K562 (cell line): ENCODE results near the gene ASPG. TPM values are rescaled to one million over a fixed set of nuclear protein-coding genes. Genes with fewer than 3 reads are reported as not detected.

ENCODE experiments used
- ATAC-seq: fragments of 200-7000 bp; cut with Tn5 transposase; 3 replicates; pipeline ENCODE4 v1.9.1; 2020; ENCODE audit warnings: moderate library complexity
- BruUV-seq: library from RNA; stranded (reverse); fragments of 400-500 nt; replicated peaks from 2 replicates; lab custom pipeline; 2021; lab: Mats Ljungman, UMichigan
- CTCF ChIA-PET: fragments of 300-600 bp; formaldehyde crosslinking; extraction: SDS; loops from one replicate; lab custom pipeline; 2021; ENCODE audit warnings: low intra/inter-chr PET ratio; lab: Yijun Ruan, JAX
- POLR2A ChIA-PET: fragments of 300-600, 350-650 bp; sonication (Branson Sonifier 250); formaldehyde crosslinking; extraction: SDS; loops from one replicate; lab custom pipeline; 2021; ENCODE audit warnings: antibody characterized with exemption, inconsistent platforms; lab: Yijun Ruan, JAX
- DNase-seq, 4 experiments: peaks; one replicate each; pipeline versions ENCODE4 v3.0.0 to v3.0.0-alpha.2; 2011 to 2018; ENCODE audit warnings: low spot score in 3 of 4, mixed read lengths in 3 of 4; ENCODE audit errors: extremely low read depth in 1 of 4
- FAIRE-seq: peaks from 2 replicates; lab custom pipeline; 2011; peaks lifted over from hg19 to GRCh38; lab: Jason Lieb, UNC
- H2AFZ ChIP-seq: 2 replicates; pipeline ENCODE4 v1.6.0; 2011; ENCODE audit warnings: low read depth, low read length, control low read depth, inconsistent platforms
- H3K27ac ChIP-seq: fragments of 200-600 bp; 3 replicates; pipeline ENCODE4 v1.8.0; 2011; ENCODE audit warnings: low read depth, mild to moderate bottlenecking, control low read depth, inconsistent platforms, low read length, moderate library complexity, mixed read lengths; ENCODE audit errors: extremely low read depth
- H3K27me3 ChIP-seq, 2 experiments: fragments of 300-600 bp in 1 of 2; 2 replicates in 1 of 2; 3 replicates in 1 of 2; pipeline versions ENCODE4 v1.6.0 to v1.8.0; 2011; ENCODE audit warnings: inconsistent platforms in 2 of 2, low read length in 2 of 2, mild to moderate bottlenecking in 1 of 2, mixed read lengths in 1 of 2, moderate library complexity in 1 of 2; ENCODE audit not compliant: control insufficient read depth in 2 of 2, insufficient read depth in 2 of 2
- H3K36me3 ChIP-seq: fragments of 300-600 bp; 3 replicates; pipeline ENCODE4 v1.8.0; 2011; ENCODE audit warnings: mild to moderate bottlenecking, low read length, inconsistent platforms; ENCODE audit not compliant: control insufficient read depth, insufficient read depth
- H3K4me1 ChIP-seq, 2 experiments: fragments of 200-600 bp in 1 of 2; replicated peaks in 1 of 2; 2 replicates in 1 of 2; 3 replicates in 1 of 2; pipeline versions ENCODE4 v1.5.1 to v1.8.0; 2011; ENCODE audit warnings: inconsistent platforms in 2 of 2, low read length in 2 of 2, mild to moderate bottlenecking in 1 of 2, mixed read lengths in 1 of 2, moderate library complexity in 1 of 2; ENCODE audit not compliant: control insufficient read depth in 2 of 2, insufficient read depth in 2 of 2
- H3K4me2 ChIP-seq: 2 replicates; pipeline ENCODE4 v1.6.1; 2011; ENCODE audit warnings: low read length, control low read depth, inconsistent platforms, mixed read lengths; ENCODE audit not compliant: insufficient read depth
- H3K4me3 ChIP-seq: fragments of 200-600 bp; sonication (generic), shearing (Covaris generic); 2 replicates; pipeline ENCODE4 v1.5.1; 2016; ENCODE audit warnings: control low read depth, inconsistent platforms
- H3K79me2 ChIP-seq: fragments of 200-600 bp; 3 replicates; pipeline ENCODE4 v1.8.0; 2011; ENCODE audit warnings: low read length, inconsistent platforms; ENCODE audit not compliant: control insufficient read depth, insufficient read depth
- H3K9ac ChIP-seq, 2 experiments: 2 replicates each; pipeline versions ENCODE4 v1.6.0 to v1.6.1; 2011; ENCODE audit warnings: low read depth in 2 of 2, low read length in 2 of 2, control low read depth in 1 of 2, inconsistent platforms in 1 of 2, mild to moderate bottlenecking in 1 of 2, mixed read lengths in 1 of 2; ENCODE audit not compliant: insufficient read depth in 1 of 2
- H3K9me1 ChIP-seq: one replicate; pipeline ENCODE4 v1.6.0; 2011; ENCODE audit warnings: inconsistent platforms, mild to moderate bottlenecking, low read length, moderate library complexity; ENCODE audit not compliant: control insufficient read depth, insufficient read depth
- H3K9me3 ChIP-seq: replicated peaks from 2 replicates; pipeline ENCODE4 v1.5.1; 2011; ENCODE audit warnings: low read depth, low read length, inconsistent platforms; ENCODE audit not compliant: control insufficient read depth, insufficient read depth
- H4K20me1 ChIP-seq: replicated peaks from 2 replicates; pipeline ENCODE4 v1.6.1; 2011; ENCODE audit warnings: low read length, inconsistent platforms, mixed read lengths; ENCODE audit not compliant: control insufficient read depth, insufficient read depth
- ARID2 ChIP-seq: fragments of 450-650 bp; IDR thresholded peaks from 2 replicates; pipeline ENCODE4 v1.6.1; 2017; ENCODE audit warnings: antibody characterized with exemption, mild to moderate bottlenecking
- ATF7 ChIP-seq: fragments of 450-650 bp; IDR thresholded peaks from 2 replicates; pipeline ENCODE4 v1.7.1; 2014; ENCODE audit warnings: mild to moderate bottlenecking, moderate library complexity
- MTA3 ChIP-seq: fragments of 450-650 bp; formaldehyde crosslinking; IDR thresholded peaks from 2 replicates; pipeline ENCODE4 v1.6.1; 2017; ENCODE audit warnings: mild to moderate bottlenecking, borderline replicate concordance
- SRF ChIP-seq, 2 experiments: fragments of 250-450, 450-650 bp in 1 of 2; sonication (Bioruptor Pico) in 1 of 2; sonication (generic) in 1 of 2; formaldehyde crosslinking; IDR thresholded peaks; 2 replicates each; pipeline versions ENCODE4 v1.5.0 to v1.5.1; 2020 to 2022; ENCODE audit warnings: mild to moderate bottlenecking in 1 of 2, missing genetic modification reagents in 1 of 2
- WHSC1 ChIP-seq: IDR thresholded peaks from one replicate; pipeline ENCODE4 v1.6.1; 2012; ENCODE audit warnings: low read length, control low read depth, inconsistent platforms
- ZNF175 ChIP-seq: fragments of 200-800 bp; sonication (Bioruptor generic); IDR thresholded peaks from 2 replicates; pipeline ENCODE4 v1.6.1; 2016; ENCODE audit warnings: low read depth, mild to moderate bottlenecking, missing genetic modification characterization, missing compliant biosample characterization
- WGBS: fragments of 100-300 bp; shearing (Covaris generic); methylation state at CpG from one replicate; pipeline ENCODE4 v1.1.6; 2016; ENCODE audit warnings: low coverage, mixed read lengths; ENCODE audit not compliant: insufficient coverage; ENCODE audit errors: missing lambda C conversion rate; 5-methylcytosine and 5-hydroxymethylcytosine counted together
- in situ Hi-C: fragments of 300-500 bp; cut with MboI; formaldehyde crosslinking; loops from 4 replicates; pipeline ENCODE4 v1.15.0; 2018; ENCODE audit warnings: inconsistent platforms, mixed read lengths
- intact Hi-C: fragments of 100-400 bp; cut with micrococcal nuclease; formaldehyde crosslinking; loops from 2 replicates; pipeline ENCODE4 v1.14.2; 2022
- polyA plus RNA-seq, 8 experiments: library from polyadenylated mRNA; depleted of rRNA in 4 of 8; stranded (reverse) in 5 of 8; unstranded in 3 of 8; fragments of >200 nt; fragmentation: Nextera tagmentation in 2 of 8; fragmentation: Illumina TruSeq in 1 of 8; extraction: Ambion mirVana in 2 of 8; extraction: Trizol in 1 of 8; gene quantifications; 2 replicates each; pipeline versions ENCODE4 v1.2.1 to v1.2.3, GENCODE V29; 2011 to 2014; ENCODE audit warnings: inconsistent platforms in 1 of 8, missing spikeins in 1 of 8
- total RNA-seq, 7 experiments: library from RNA; depleted of rRNA in 6 of 7; stranded (reverse); fragments of >200 nt in 6 of 7; fragmentation: Illumina TruSeq in 2 of 7; extraction: Trizol in 2 of 7; gene quantifications; 2 replicates each; pipeline versions ENCODE4 v1.2.1 to v1.2.3, GENCODE V29; 2011 to 2021; ENCODE audit warnings: low replicate concordance in 1 of 7
- TF ChIP-seq, protein P1 (sequence below): fragments of 450-650 bp; formaldehyde crosslinking; IDR thresholded peaks from 2 replicates; pipeline ENCODE4 v1.4.0; 2022; ENCODE audit warnings: missing genetic modification characterization
- TF ChIP-seq, protein P2 (sequence below): fragments of 250-450 bp; sonication (Bioruptor Pico); IDR thresholded peaks from 2 replicates; pipeline ENCODE4 v1.6.1; 2021; ENCODE audit warnings: mild to moderate bottlenecking
- TF ChIP-seq, protein P3 (sequence below): fragments of 450-650 bp; IDR thresholded peaks from 2 replicates; pipeline ENCODE4 v1.6.1; 2017; ENCODE audit warnings: mild to moderate bottlenecking, moderate library complexity

ASPG gene
- total and polyA plus RNA-seq, 9 of the 15 experiments (the other 6 are each of a cell fraction or from before 2014, with no cell fraction given): 0.18 TPM; not detected in 8

DNA sequence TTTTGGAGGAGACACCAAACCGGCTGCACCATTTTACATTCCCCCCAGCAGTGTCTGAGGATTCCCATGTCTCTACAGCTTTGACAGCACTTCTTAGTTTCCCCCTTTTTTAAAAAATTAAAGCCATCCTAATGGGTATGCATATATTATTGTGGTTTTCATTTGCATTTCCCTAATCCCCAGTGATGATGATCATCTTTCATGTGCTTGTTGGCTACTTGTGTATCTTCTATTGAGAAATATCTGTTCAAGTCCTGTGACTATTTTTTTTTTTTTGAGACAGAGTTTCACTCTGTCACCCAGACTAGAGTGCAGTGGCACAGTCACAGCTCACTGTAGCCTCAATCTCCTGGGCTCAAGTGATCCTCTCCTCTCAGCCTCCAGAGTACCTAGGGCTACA lies 23.2 kb upstream of the ASPG start:
- H3K4me3 ChIP-seq: no peak overlapping the region
- DNase-seq (no peak), FAIRE-seq (no peak), ATAC-seq (no peak)
- 0% methylated on average over 1 of the region's 1 CpG for WGBS
- CTCF ChIA-PET: no interaction called here
- H3K27me3 ChIP-seq: no peaks in the 10 kb centered on the region; a peak in 1 of 5 replicates
- in situ Hi-C loops: no loop called here
- H3K4me1 ChIP-seq: no peaks in the 10 kb centered on the region
- intact Hi-C loops: no loop called here
- H3K27ac ChIP-seq: no peak overlapping the region
- no peaks in the 10 kb centered on the region for H3K36me3 ChIP-seq
- BruUV-seq: no TSS peak
- TF ChIP-seq, protein P1, sequence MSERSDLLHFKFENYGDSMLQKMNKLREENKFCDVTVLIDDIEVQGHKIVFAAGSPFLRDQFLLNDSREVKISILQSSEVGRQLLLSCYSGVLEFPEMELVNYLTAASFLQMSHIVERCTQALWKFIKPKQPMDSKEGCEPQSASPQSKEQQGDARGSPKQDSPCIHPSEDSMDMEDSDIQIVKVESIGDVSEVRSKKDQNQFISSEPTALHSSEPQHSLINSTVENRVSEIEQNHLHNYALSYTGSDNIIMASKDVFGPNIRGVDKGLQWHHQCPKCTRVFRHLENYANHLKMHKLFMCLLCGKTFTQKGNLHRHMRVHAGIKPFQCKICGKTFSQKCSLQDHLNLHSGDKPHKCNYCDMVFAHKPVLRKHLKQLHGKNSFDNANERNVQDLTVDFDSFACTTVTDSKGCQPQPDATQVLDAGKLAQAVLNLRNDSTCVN: no peak
- TF ChIP-seq, protein P2, sequence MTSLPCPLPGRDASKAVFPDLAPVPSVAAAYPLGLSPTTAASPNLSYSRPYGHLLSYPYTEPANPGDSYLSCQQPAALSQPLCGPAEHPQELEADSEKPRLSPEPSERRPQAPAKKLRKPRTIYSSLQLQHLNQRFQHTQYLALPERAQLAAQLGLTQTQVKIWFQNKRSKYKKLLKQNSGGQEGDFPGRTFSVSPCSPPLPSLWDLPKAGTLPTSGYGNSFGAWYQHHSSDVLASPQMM (CRISPR knock-in tag): no peak
- TF ChIP-seq, protein P3, sequence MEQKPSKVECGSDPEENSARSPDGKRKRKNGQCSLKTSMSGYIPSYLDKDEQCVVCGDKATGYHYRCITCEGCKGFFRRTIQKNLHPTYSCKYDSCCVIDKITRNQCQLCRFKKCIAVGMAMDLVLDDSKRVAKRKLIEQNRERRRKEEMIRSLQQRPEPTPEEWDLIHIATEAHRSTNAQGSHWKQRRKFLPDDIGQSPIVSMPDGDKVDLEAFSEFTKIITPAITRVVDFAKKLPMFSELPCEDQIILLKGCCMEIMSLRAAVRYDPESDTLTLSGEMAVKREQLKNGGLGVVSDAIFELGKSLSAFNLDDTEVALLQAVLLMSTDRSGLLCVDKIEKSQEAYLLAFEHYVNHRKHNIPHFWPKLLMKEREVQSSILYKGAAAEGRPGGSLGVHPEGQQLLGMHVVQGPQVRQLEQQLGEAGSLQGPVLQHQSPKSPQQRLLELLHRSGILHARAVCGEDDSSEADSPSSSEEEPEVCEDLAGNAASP: no peak
- no peak for TF ChIP-seq ATF7
- no peak for TF ChIP-seq SRF (CRISPR knock-in tag; IDR thresholded peaks at IDR 0.05)
- TF ChIP-seq MTA3: no peak
- TF ChIP-seq ZNF175: no peak
- TF ChIP-seq ARID2: no peak
- no peak for TF ChIP-seq WHSC1
- no peak overlapping the region for H2AFZ ChIP-seq
- no peaks in the 10 kb centered on the region for H3K9me3 ChIP-seq
- H3K9me1 ChIP-seq: no peaks in the 10 kb centered on the region
- no peaks in the 10 kb centered on the region for H3K79me2 ChIP-seq
- POLR2A ChIA-PET: no interaction called here
- H4K20me1 ChIP-seq: no peaks in the 10 kb centered on the region
- H3K9ac ChIP-seq: no peak overlapping the region
- no peak overlapping the region for H3K4me2 ChIP-seq
